ENCODE data around the gene RTN4RL1. TPM values are rescaled to one million over a fixed set of nuclear protein-coding genes. Genes with fewer than 3 reads are reported as not detected.
A peak's percentile ranks its signal among the peaks of the same experiment; 100 is the strongest.

The RTN4RL1 gene
- total and polyA plus RNA-seq, 7 experiments from 2014 or later, result 0.19 to 1.5 (median 0.49) TPM; not detected in 2

GRCh38 chr17:2054262-2054511, 29.1 kb upstream of the RTN4RL1 start:
- H3K4me1 Mint-ChIP-seq, result peaks cover 8 to 25% (median 21%) of the 10 kb centered on the region in 7 donors
- H3K36me3 Mint-ChIP-seq, result peaks cover 0 to 6% (median 0%) of the 10 kb centered on the region in 5 donors
- intact Hi-C loops (cut with micrococcal nuclease), result loop anchor here (1.0 to 2.0 kb wide), 10 partner anchors 24 to 339 kb away; partner anchors contain the start of genes SMG6 (in 2 of the 2), SRR (in 2 of the 2), DPH1 (in 1 of the 2) and TSR1 (in 1 of the 2)
- H3K4me3 Mint-ChIP-seq, result peak overlapping the region; percentile 76 to 87 (median 80)
- peaks cover 0 to 4% of the 10 kb centered on the region in 2 donors for H3K27me3 ChIP-seq (ENCODE audit: control insufficient read depth in 2 of 2, insufficient read depth in 2 of 2, low read length in 2 of 2)
- peak overlapping the region in 7 of 9 donors; percentile 28 to 91 (median 74) for H3K27ac Mint-ChIP-seq
- H3K27ac ChIP-seq (ENCODE audit: low read depth, low read length), result peak overlapping the region; percentile 70
- no peaks in the 10 kb centered on the region for H3K36me3 ChIP-seq (ENCODE audit: control insufficient read depth in 2 of 3, insufficient read depth in 3 of 3, low read length in 3 of 3)
- H3K9me3 Mint-ChIP-seq, result no peaks in the 10 kb centered on the region
- ATAC-seq (no peak), DNase-seq (peak in 2 of 9 donors; percentile 57 to 67)
- no peaks in the 10 kb centered on the region for H3K9me3 ChIP-seq (ENCODE audit: control insufficient read depth in 2 of 3, low read length in 3 of 3)
- POLR2A ChIA-PET, result interaction anchor here (0.6 to 4.3 kb wide), 9 partner anchors 13 to 328 kb away, joined by 3 to 24 read pairs (median 4); no protein-coding TSS in a partner anchor
- H3K4me1 ChIP-seq (ENCODE audit: control insufficient read depth in 2 of 2, insufficient read depth in 2 of 2, low read length in 2 of 2), result peaks cover 21 to 33% of the 10 kb centered on the region in 2 donors
- peaks cover 0 to 15% (median under 1%) of the 10 kb centered on the region in 5 donors for H3K27me3 Mint-ChIP-seq
- CTCF ChIA-PET, result interaction anchor here (0.5 to 3.4 kb wide), 12 partner anchors 14 to 385 kb away, joined by 3 to 46 read pairs (median 4); no protein-coding TSS in a partner anchor
- peak overlapping the region; percentile 68 for H3K4me3 ChIP-seq (ENCODE audit: low read length)

- no peaks in the 10 kb centered on the region for H3K36me3 ChIP-seq (ENCODE audit: control insufficient read depth in 2 of 3, insufficient read depth in 3 of 3, low read length in 3 of 3)
- CTCF ChIA-PET, result interaction anchor here (0.6 to 3.4 kb wide), 10 partner anchors 14 to 299 kb away, joined by 3 to 46 read pairs (median 4); no protein-coding TSS in a partner anchor
- peaks cover 26 to 39% of the 10 kb centered on the region in 2 donors for H3K4me1 ChIP-seq (ENCODE audit: control insufficient read depth in 2 of 2, insufficient read depth in 2 of 2, low read length in 2 of 2)
- no peaks in the 10 kb centered on the region for H3K9me3 ChIP-seq (ENCODE audit: control insufficient read depth in 2 of 3, low read length in 3 of 3)
- Mint-ChIP-seq H3K4me3 (peak overlapping the region; percentile 76 to 87 (median 80)), H3K36me3 (peaks cover 0 to 6% (median 0%) of the 10 kb centered on the region in 5 donors), H3K27ac (peak overlapping the region in 8 of 9 donors; percentile 41 to 91 (median 82)), H3K27me3 (peaks cover 0 to 15% (median 0%) of the 10 kb centered on the region in 5 donors), H3K9me3 (no peaks in the 10 kb centered on the region), H3K4me1 (peaks cover 8 to 31% (median 26%) of the 10 kb centered on the region in 7 donors)
- ATAC-seq, result peak; percentile 39
- intact Hi-C loops (cut with micrococcal nuclease), result loop anchor here (1.0 to 2.0 kb wide), 10 partner anchors 23 to 339 kb away; partner anchors contain the start of genes SMG6 (in 2 of the 2), SRR (in 2 of the 2), DPH1 (in 1 of the 2) and TSR1 (in 1 of the 2)
- H3K27ac ChIP-seq (ENCODE audit: low read depth, low read length), result peak overlapping the region; percentile 70
- peaks cover 0 to 9% of the 10 kb centered on the region in 2 donors for H3K27me3 ChIP-seq (ENCODE audit: control insufficient read depth in 2 of 2, insufficient read depth in 2 of 2, low read length in 2 of 2)
- POLR2A ChIA-PET, result interaction anchor here (0.6 to 4.3 kb wide), 8 partner anchors 10 to 329 kb away, joined by 3 to 24 read pairs (median 4); no protein-coding TSS in a partner anchor
- DNase-seq, result peak; percentile 60 to 88 (median 75)
- peak overlapping the region; percentile 68 for H3K4me3 ChIP-seq (ENCODE audit: low read length)
Measured at GRCh38 chr17:2053380-2054261, 28.5 kb upstream of the RTN4RL1 start.

- H3K4me3 Mint-ChIP-seq, result peak overlapping the region; percentile 25 to 70 (median 37)
- no peak for ATAC-seq
- no peaks in the 10 kb centered on the region for H3K9me3 Mint-ChIP-seq
- no peak for DNase-seq
- peak overlapping the region in 5 of 9 donors; percentile 8 to 75 (median 32) for H3K27ac Mint-ChIP-seq
- Histone ChIP-seq H3K27me3 (ENCODE audit: control insufficient read depth in 2 of 2, insufficient read depth in 2 of 2, low read length in 2 of 2) (peaks cover 0 to 9% of the 10 kb centered on the region in 2 donors), H3K4me3 (ENCODE audit: low read length) (no peak overlapping the region), H3K36me3 (ENCODE audit: control insufficient read depth in 2 of 3, insufficient read depth in 3 of 3, low read length in 3 of 3) (no peaks in the 10 kb centered on the region), H3K27ac (ENCODE audit: low read depth, low read length) (no peak overlapping the region), H3K4me1 (ENCODE audit: control insufficient read depth in 2 of 2, insufficient read depth in 2 of 2, low read length in 2 of 2) (peaks cover 27 to 34% of the 10 kb centered on the region in 2 donors), H3K9me3 (ENCODE audit: control insufficient read depth in 2 of 3, low read length in 3 of 3) (no peaks in the 10 kb centered on the region)
- ChIA-PET CTCF (interaction anchor here (1.7 to 2.2 kb wide), 2 partner anchors 193 to 229 kb away, joined by 4 to 9 read pairs; no protein-coding TSS in a partner anchor), POLR2A (interaction anchor here (0.6 to 1.4 kb wide), 2 partner anchors 231 to 253 kb away, joined by 3 to 4 read pairs; no protein-coding TSS in a partner anchor)
- peaks cover 8 to 37% (median 28%) of the 10 kb centered on the region in 7 donors for H3K4me1 Mint-ChIP-seq
- intact Hi-C loops (cut with micrococcal nuclease), result no loop called here
- H3K36me3 Mint-ChIP-seq, result peaks cover 0 to 6% (median 0%) of the 10 kb centered on the region in 5 donors
- H3K27me3 Mint-ChIP-seq, result peaks cover 0 to 15% (median 0%) of the 10 kb centered on the region in 5 donors
Measured at GRCh38 chr17:2051933-2052559, 26.9 kb upstream of the RTN4RL1 start.

GRCh38 chr17:2051061-2051932, 26.2 kb upstream of the RTN4RL1 start:
- H3K9me3 ChIP-seq (ENCODE audit: control insufficient read depth in 2 of 3, low read length in 3 of 3), result no peaks in the 10 kb centered on the region
- H3K4me1 Mint-ChIP-seq, result peaks cover 8 to 37% (median 28%) of the 10 kb centered on the region in 7 donors
- peaks cover 0 to 9% of the 10 kb centered on the region in 2 donors for H3K27me3 ChIP-seq (ENCODE audit: control insufficient read depth in 2 of 2, insufficient read depth in 2 of 2, low read length in 2 of 2)
- peak in 1 of 9 donors; percentile 49 for DNase-seq
- peaks cover 0 to 15% (median 0%) of the 10 kb centered on the region in 5 donors for H3K27me3 Mint-ChIP-seq
- H3K27ac Mint-ChIP-seq, result peak overlapping the region in 5 of 9 donors; percentile 8 to 75 (median 32)
- intact Hi-C loops (cut with micrococcal nuclease), result no loop called here
- no peak overlapping the region for H3K4me3 ChIP-seq (ENCODE audit: low read length)
- ChIA-PET POLR2A (interaction anchor here (0.6 to 1.4 kb wide), 2 partner anchors 232 to 254 kb away, joined by 3 to 4 read pairs; no protein-coding TSS in a partner anchor), CTCF (interaction anchor here (0.7 to 2.2 kb wide), 3 partner anchors 194 to 354 kb away, joined by 3 to 9 read pairs (median 4); no protein-coding TSS in a partner anchor)
- peak overlapping the region in 9 of 10 donors; percentile 25 to 70 (median 41) for H3K4me3 Mint-ChIP-seq
- H3K36me3 Mint-ChIP-seq, result peaks cover 0 to 3% (median 0%) of the 10 kb centered on the region in 5 donors
- no peaks in the 10 kb centered on the region for H3K36me3 ChIP-seq (ENCODE audit: control insufficient read depth in 2 of 3, insufficient read depth in 3 of 3, low read length in 3 of 3)
- no peaks in the 10 kb centered on the region for H3K9me3 Mint-ChIP-seq
- H3K27ac ChIP-seq (ENCODE audit: low read depth, low read length), result no peak overlapping the region
- peaks cover 24 to 31% of the 10 kb centered on the region in 2 donors for H3K4me1 ChIP-seq (ENCODE audit: control insufficient read depth in 2 of 2, insufficient read depth in 2 of 2, low read length in 2 of 2)
- ATAC-seq, result no peak

- Histone ChIP-seq H3K4me3 (ENCODE audit: low read length) (no peak overlapping the region), H3K36me3 (ENCODE audit: control insufficient read depth in 2 of 3, insufficient read depth in 3 of 3, low read length in 3 of 3) (no peaks in the 10 kb centered on the region), H3K27me3 (ENCODE audit: control insufficient read depth in 2 of 2, insufficient read depth in 2 of 2, low read length in 2 of 2) (peaks cover 0 to 9% of the 10 kb centered on the region in 2 donors), H3K9me3 (ENCODE audit: control insufficient read depth in 2 of 3, low read length in 3 of 3) (no peaks in the 10 kb centered on the region), H3K27ac (ENCODE audit: low read depth, low read length) (no peak overlapping the region), H3K4me1 (ENCODE audit: control insufficient read depth in 2 of 2, insufficient read depth in 2 of 2, low read length in 2 of 2) (peaks cover 22 to 28% of the 10 kb centered on the region in 2 donors)
- Mint-ChIP-seq H3K9me3 (no peaks in the 10 kb centered on the region), H3K4me3 (peak overlapping the region in 3 of 10 donors; percentile 33 to 74 (median 61)), H3K4me1 (peaks cover 8 to 37% (median 28%) of the 10 kb centered on the region in 7 donors), H3K36me3 (peaks cover 0 to 3% (median 0%) of the 10 kb centered on the region in 5 donors), H3K27ac (no peak overlapping the region), H3K27me3 (peaks cover 0 to 15% (median 0%) of the 10 kb centered on the region in 5 donors)
- ChIA-PET CTCF (interaction anchor here (2.2 kb wide), 1 partner anchor 194 kb away, joined by 9 read pairs; no protein-coding TSS in a partner anchor), POLR2A (interaction anchor here (1.4 kb wide), 1 partner anchor 233 kb away, joined by 4 read pairs; no protein-coding TSS in a partner anchor)
- intact Hi-C loops (cut with micrococcal nuclease), result loop anchor here (1.0 kb wide), 2 partner anchors 8 to 351 kb away; partner anchors contain the start of genes OVCA2 (in 2 of the 2) and MNT (in 1 of the 2)
- DNase-seq, result peak; percentile 48 to 84 (median 67)
- ATAC-seq, result peak; percentile 55
Measured at GRCh38 chr17:2050300-2051060, 25.3 kb upstream of the RTN4RL1 start.

All from naive thymus-derived CD4-positive, alpha-beta T cell (primary cell).